ENCODE results near the gene ZNF618.

The ZNF618 gene

GRCh38 chr9:114060070-114060469 is 184.0 kb downstream of the ZNF618 start:
- no peak for TF ChIP-seq CTCF (IDR thresholded peaks at IDR 0.05)

GRCh38 chr9:114060711-114061110 is 184.6 kb downstream of the ZNF618 start:
- TF ChIP-seq CTCF (IDR thresholded peaks at IDR 0.05): no peak

GRCh38 chr9:114061292-114061691 is 185.2 kb downstream of the ZNF618 start:
- no peak for TF ChIP-seq CTCF (IDR thresholded peaks at IDR 0.05)

- no peak for TF ChIP-seq CTCF (IDR thresholded peaks at IDR 0.05)
Measured at GRCh38 chr9:114061830-114062474, 185.8 kb downstream of the ZNF618 start.

GRCh38 chr9:114065304-114065703 is 189.2 kb downstream of the ZNF618 start:
- TF ChIP-seq CTCF (IDR thresholded peaks at IDR 0.05): no peak

GRCh38 chr9:114069476-114070187 is 193.5 kb downstream of the ZNF618 start:
- TF ChIP-seq CTCF (IDR thresholded peaks at IDR 0.05): no peak

- TF ChIP-seq CTCF (IDR thresholded peaks at IDR 0.05): no peak
Measured at GRCh38 chr9:114070188-114071103, 194.3 kb downstream of the ZNF618 start.

Data from LNCAP (cell line).